HepG2 (cell line): ENCODE measurements around the gene PRKAR2B. TPM values are rescaled to one million over a fixed set of nuclear protein-coding genes. Genes with fewer than 3 reads are reported as not detected.

Experiments used
- ATAC-seq: fragments of 200-7000 bp; cut with Tn5 transposase; 3 replicates; pipeline ENCODE4 v1.9.1; 2020; ENCODE audit warnings: mild to moderate bottlenecking, moderate library complexity
- BruUV-seq: library from RNA; stranded (reverse); fragments of 400-500 nt; replicated peaks from 2 replicates; lab custom pipeline; 2021; lab: Mats Ljungman, UMichigan
- CTCF ChIA-PET: fragments of 300-600 bp; formaldehyde crosslinking; extraction: SDS; loops from one replicate; lab custom pipeline; 2021; ENCODE audit warnings: low total read pairs, inconsistent platforms, low intra/inter-chr PET ratio; lab: Yijun Ruan, JAX
- POLR2A ChIA-PET: fragments of 350-600 bp; sonication (Branson Sonifier 250); formaldehyde crosslinking; loops from one replicate; lab custom pipeline; 2020; ENCODE audit warnings: antibody characterized with exemption, inconsistent platforms; lab: Yijun Ruan, JAX
- DNase-seq: peaks from one replicate; pipeline ENCODE4 v3.0.0-alpha.2; 2015; ENCODE audit warnings: low spot score
- FAIRE-seq: peaks from 3 replicates; lab custom pipeline; 2011; peaks lifted over from hg19 to GRCh38; lab: Jason Lieb, UNC
- H2AFZ ChIP-seq: one replicate; pipeline ENCODE4 v1.6.1; 2011; ENCODE audit warnings: low read length, inconsistent platforms
- H3K27ac ChIP-seq: fragments of 300-600 bp; 3 replicates; pipeline ENCODE4 v1.8.0; 2011; ENCODE audit warnings: mixed run types, mild to moderate bottlenecking, mixed read lengths, low read length, inconsistent platforms; ENCODE audit not compliant: insufficient read depth; ENCODE audit errors: extremely low read length
- H3K27me3 ChIP-seq, 2 experiments: fragments of 200-600 bp in 1 of 2; 2 replicates in 1 of 2; 3 replicates in 1 of 2; pipeline versions ENCODE4 v1.6.0 to v1.8.0; 2011; ENCODE audit warnings: low read length in 2 of 2, mild to moderate bottlenecking in 2 of 2, moderate library complexity in 2 of 2, inconsistent platforms in 1 of 2; ENCODE audit not compliant: insufficient read depth in 2 of 2, control insufficient read depth in 1 of 2
- H3K36me3 ChIP-seq, 2 experiments: fragments of 200-600 bp in 1 of 2; replicated peaks in 1 of 2; 2 replicates in 1 of 2; 3 replicates in 1 of 2; pipeline versions ENCODE4 v1.5.1 to v1.8.0; 2011; ENCODE audit warnings: low read length in 2 of 2, inconsistent platforms in 1 of 2; ENCODE audit not compliant: insufficient read depth in 2 of 2, control insufficient read depth in 1 of 2
- H3K4me1 ChIP-seq: 2 replicates; pipeline ENCODE4 v1.5.1; 2012; ENCODE audit warnings: low read length, inconsistent platforms; ENCODE audit not compliant: insufficient read depth
- H3K4me2 ChIP-seq: 2 replicates; pipeline ENCODE4 v1.6.0; 2011; ENCODE audit warnings: low read depth, low read length, inconsistent platforms
- H3K4me3 ChIP-seq, 3 experiments: fragments of 200-600 bp in 1 of 3; sonication (generic), shearing (Covaris generic) in 1 of 3; replicated peaks in 1 of 3; 2 replicates each; pipeline ENCODE4 v1.5.1; 2011 to 2016; ENCODE audit warnings: low read length in 3 of 3, inconsistent platforms in 2 of 3, low read depth in 2 of 3, mild to moderate bottlenecking in 2 of 3, control low read depth in 1 of 3, mixed read lengths in 1 of 3; ENCODE audit not compliant: insufficient read depth in 1 of 3
- H3K79me2 ChIP-seq: one replicate; pipeline ENCODE4 v1.6.1; 2011; ENCODE audit warnings: low read length, inconsistent platforms; ENCODE audit not compliant: insufficient read depth
- H3K9ac ChIP-seq: 2 replicates; pipeline ENCODE4 v1.6.0; 2011; ENCODE audit warnings: mild to moderate bottlenecking, low read depth, low read length, inconsistent platforms; ENCODE audit not compliant: insufficient read depth
- H3K9me3 ChIP-seq: 2 replicates; pipeline ENCODE4 v1.5.1; 2012; ENCODE audit warnings: mild to moderate bottlenecking, low read length
- H4K20me1 ChIP-seq: 2 replicates; pipeline ENCODE4 v1.6.0; 2011; ENCODE audit warnings: inconsistent platforms, mild to moderate bottlenecking, low read length, moderate library complexity; ENCODE audit not compliant: insufficient read depth
- GATAD2A ChIP-seq: IDR thresholded peaks from 2 replicates; pipeline ENCODE4 v1.6.1; 2016
- GLI4 ChIP-seq: sonication (generic); formaldehyde crosslinking; IDR thresholded peaks from 2 replicates; pipeline ENCODE4 v1.5.1; 2020; ENCODE audit warnings: missing genetic modification reagents, mild to moderate bottlenecking, moderate library complexity, borderline replicate concordance
- GTF3A ChIP-seq: sonication (generic); formaldehyde crosslinking; conservative IDR thresholded peaks from 2 replicates; pipeline ENCODE4 v1.4.0; 2020; ENCODE audit warnings: mild to moderate bottlenecking, missing genetic modification reagents
- HOXD1 ChIP-seq: sonication (generic); formaldehyde crosslinking; IDR thresholded peaks from 2 replicates; pipeline ENCODE4 v1.5.0; 2020; ENCODE audit warnings: missing genetic modification reagents
- KAT7 ChIP-seq: IDR thresholded peaks from 2 replicates; pipeline ENCODE4 v1.6.1; 2018; ENCODE audit warnings: borderline replicate concordance, missing compliant biosample characterization
- MAF1 ChIP-seq: sonication (generic); formaldehyde crosslinking; IDR thresholded peaks from 2 replicates; pipeline ENCODE4 v1.5.0; 2020; ENCODE audit warnings: missing genetic modification reagents, borderline replicate concordance
- MLX ChIP-seq: IDR thresholded peaks from 2 replicates; pipeline ENCODE4 v1.6.1; 2016
- TBP ChIP-seq: sonication (generic); formaldehyde crosslinking; IDR thresholded peaks from 2 replicates; pipeline ENCODE4 v1.5.0; 2020; ENCODE audit warnings: missing genetic modification reagents
- TEAD2 ChIP-seq: sonication (generic); formaldehyde crosslinking; IDR thresholded peaks from 2 replicates; pipeline ENCODE4 v1.9.0; 2021; ENCODE audit warnings: missing genetic modification reagents
- TRIM24 ChIP-seq: sonication (generic); formaldehyde crosslinking; IDR thresholded peaks from 2 replicates; pipeline ENCODE4 v1.8.0; 2022; ENCODE audit warnings: mild to moderate bottlenecking, missing genetic modification reagents
- ZBTB46 ChIP-seq: sonication (generic); formaldehyde crosslinking; IDR thresholded peaks from 2 replicates; pipeline ENCODE4 v1.4.0; 2020; ENCODE audit warnings: mild to moderate bottlenecking, missing genetic modification reagents, borderline replicate concordance
- ZFP36 ChIP-seq: fragments of 150-350 bp; IDR thresholded peaks from 2 replicates; pipeline ENCODE4 v1.6.1; 2018; ENCODE audit warnings: borderline replicate concordance, low read length, low read depth; ENCODE audit not compliant: partially characterized antibody
- ZNF451 ChIP-seq: sonication (generic); formaldehyde crosslinking; IDR thresholded peaks from 2 replicates; pipeline ENCODE4 v1.5.0; 2020; ENCODE audit warnings: mild to moderate bottlenecking, missing genetic modification reagents
- ZNF512 ChIP-seq: sonication (generic); formaldehyde crosslinking; IDR thresholded peaks from 2 replicates; pipeline ENCODE4 v1.4.0; 2020; ENCODE audit warnings: mild to moderate bottlenecking, missing genetic modification reagents
- ZNF547 ChIP-seq: sonication (generic); formaldehyde crosslinking; IDR thresholded peaks from 2 replicates; pipeline ENCODE4 v1.5.1; 2020; ENCODE audit warnings: mild to moderate bottlenecking, missing genetic modification reagents
- ZNF570 ChIP-seq: sonication (generic); formaldehyde crosslinking; IDR thresholded peaks from 2 replicates; pipeline ENCODE4 v1.4.0; 2020; ENCODE audit warnings: mild to moderate bottlenecking, missing genetic modification reagents, borderline replicate concordance
- WGBS: methylation state at CpG from one replicate; pipeline ENCODE4 v1.1.6; 2017; ENCODE audit warnings: low lambda C conversion rate; 5-methylcytosine and 5-hydroxymethylcytosine counted together
- in situ Hi-C: cut with HindIII; loops from 2 replicates; pipeline ENCODE4 v1.10.0; 2017; ENCODE audit warnings: low pct_unique_long_range_greater_than_20kb; ENCODE audit not compliant: extremely low pct_ligation_motif_present
- intact Hi-C: fragments of 100-400 bp; cut with micrococcal nuclease; formaldehyde crosslinking; loops from one replicate; pipeline ENCODE4 v1.10.0; 2022; ENCODE audit not compliant: unreplicated experiment
- polyA plus RNA-seq, 8 experiments: library from polyadenylated mRNA; depleted of rRNA in 3 of 8; stranded (reverse) in 7 of 8; unstranded in 1 of 8; fragments of >200 nt; fragmentation: Illumina TruSeq in 4 of 8; extraction: Trizol in 4 of 8; gene quantifications; 2 replicates each; pipeline versions ENCODE4 v1.2.1 to v1.2.3, GENCODE V29; 2011 to 2016; ENCODE audit warnings: low read depth in 4 of 8, missing spikeins in 1 of 8, mixed read lengths in 1 of 8; ENCODE audit not compliant: insufficient read depth in 1 of 8
- total RNA-seq, 5 experiments: library from RNA; depleted of rRNA; stranded (reverse); fragments of >200 nt; fragmentation: Illumina TruSeq; extraction: Trizol; gene quantifications; 2 replicates each; pipeline ENCODE4 v1.2.3, GENCODE V29; 2016; ENCODE audit warnings: low read depth in 1 of 5

The PRKAR2B gene
- total and polyA plus RNA-seq, 2 of the 13 experiments (the other 11 are each of a cell fraction or from before 2014, with no cell fraction given): not detected

- no peaks in the 10 kb centered on the region for H3K9me3 ChIP-seq
- H3K27ac ChIP-seq: no peak overlapping the region
- TF ChIP-seq ZFP36 (no peak), GLI4 (CRISPR knock-in tag) (no peak), TRIM24 (CRISPR knock-in tag) (no peak), TBP (CRISPR knock-in tag) (no peak), ZNF570 (CRISPR knock-in tag) (no peak), KAT7 (no peak), ZNF451 (CRISPR knock-in tag) (no peak), ZNF547 (CRISPR knock-in tag) (no peak)
- TF ChIP-seq, all 625 proteins: peak for 0
- H3K4me1 ChIP-seq: no peaks in the 10 kb centered on the region
- WGBS: 98% methylated on average over 3 of the region's 3 CpGs
- no peak overlapping the region for H3K4me2 ChIP-seq
- FAIRE-seq (no peak), ATAC-seq (no peak), DNase-seq (no peak)
- in situ Hi-C loops: loop anchor here (25.0 kb wide), 2 partner anchors 504 to 679 kb away; partner anchors contain the start of gene DLD
- H3K4me3 ChIP-seq: no peak overlapping the region
- H4K20me1 ChIP-seq: no peaks in the 10 kb centered on the region
- no peak overlapping the region for H2AFZ ChIP-seq
- intact Hi-C loops: no loop called here
- H3K79me2 ChIP-seq: no peaks in the 10 kb centered on the region
- ChIA-PET POLR2A (no interaction called here), CTCF (no interaction called here)
- H3K9ac ChIP-seq: no peak overlapping the region
- H3K27me3 ChIP-seq: no peaks in the 10 kb centered on the region
- no TSS peak for BruUV-seq
- peaks cover 6 to 43% of the 10 kb centered on the region in 2 experiments for H3K36me3 ChIP-seq
These were observed 163.6 kb downstream of the PRKAR2B start for GRCh38 chr7:107208024-107208521.

- H3K27ac ChIP-seq: no peak overlapping the region
- H2AFZ ChIP-seq: no peak overlapping the region
- FAIRE-seq: no peak
- H3K4me2 ChIP-seq: no peak overlapping the region
- H3K36me3 ChIP-seq: peaks cover 6 to 39% of the 10 kb centered on the region in 2 experiments
- no peak for ATAC-seq
- ChIA-PET CTCF (no interaction called here), POLR2A (no interaction called here)
- no TSS peak for BruUV-seq
- in situ Hi-C loops (loop anchor here (25.0 kb wide), 2 partner anchors 504 to 679 kb away; partner anchors contain the start of gene DLD), intact Hi-C loops (no loop called here)
- no peaks in the 10 kb centered on the region for H3K9me3 ChIP-seq
- H3K27me3 ChIP-seq: no peaks in the 10 kb centered on the region
- no peaks in the 10 kb centered on the region for H3K4me1 ChIP-seq
- H3K4me3 ChIP-seq: no peak overlapping the region
- 97% methylated on average over 4 of the region's 5 CpGs for WGBS
- no peak for DNase-seq
- no peak overlapping the region for H3K9ac ChIP-seq
- H3K79me2 ChIP-seq: no peaks in the 10 kb centered on the region
- no peaks in the 10 kb centered on the region for H4K20me1 ChIP-seq
- TF ChIP-seq TEAD2 (no peak), MAF1 (CRISPR knock-in tag) (no peak), ZBTB46 (CRISPR knock-in tag) (no peak), MLX (no peak), ZNF512 (CRISPR knock-in tag) (no peak), GATAD2A (CRISPR knock-in tag) (no peak), HOXD1 (CRISPR knock-in tag) (no peak), GTF3A (no peak)
These were observed 164.1 kb downstream of the PRKAR2B start for GRCh38 chr7:107208563-107208962.
